KG1 (cell line): Measurements from ENCODE around the gene ANGPTL1.

ENCODE experiments used
- DNase-seq: peaks from one replicate; lab custom pipeline; 2025; lab: John Stamatoyannopoulos, UW

Gene ANGPTL1, protein sequence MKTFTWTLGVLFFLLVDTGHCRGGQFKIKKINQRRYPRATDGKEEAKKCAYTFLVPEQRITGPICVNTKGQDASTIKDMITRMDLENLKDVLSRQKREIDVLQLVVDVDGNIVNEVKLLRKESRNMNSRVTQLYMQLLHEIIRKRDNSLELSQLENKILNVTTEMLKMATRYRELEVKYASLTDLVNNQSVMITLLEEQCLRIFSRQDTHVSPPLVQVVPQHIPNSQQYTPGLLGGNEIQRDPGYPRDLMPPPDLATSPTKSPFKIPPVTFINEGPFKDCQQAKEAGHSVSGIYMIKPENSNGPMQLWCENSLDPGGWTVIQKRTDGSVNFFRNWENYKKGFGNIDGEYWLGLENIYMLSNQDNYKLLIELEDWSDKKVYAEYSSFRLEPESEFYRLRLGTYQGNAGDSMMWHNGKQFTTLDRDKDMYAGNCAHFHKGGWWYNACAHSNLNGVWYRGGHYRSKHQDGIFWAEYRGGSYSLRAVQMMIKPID

DNA sequence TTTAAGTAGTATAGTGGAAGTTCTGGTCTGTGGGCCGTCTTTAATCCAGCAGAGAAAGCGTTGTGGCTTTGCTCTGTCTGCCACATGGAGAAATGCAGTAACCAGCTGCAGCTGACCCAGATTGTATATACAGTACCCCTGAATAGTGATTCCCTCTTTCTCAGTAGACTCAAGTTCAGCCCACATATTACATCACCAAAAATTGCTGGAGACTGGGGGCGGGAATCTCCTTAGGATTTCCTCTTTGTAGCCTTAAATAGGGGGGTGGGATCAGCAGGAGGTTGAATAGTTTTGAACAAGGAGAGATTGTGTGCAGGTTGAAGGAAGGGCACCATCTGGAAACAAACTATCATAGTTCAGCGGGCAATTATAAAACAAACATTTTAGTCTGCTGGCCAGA is at the start of gene ANGPTL1:
ANGPTL1 (minus strand) TSS at position 134 of the 400 bp plus-strand sequence. CDS start 5,301 bp downstream, outside the sequence.
- DNase-seq, result no peak

DNA sequence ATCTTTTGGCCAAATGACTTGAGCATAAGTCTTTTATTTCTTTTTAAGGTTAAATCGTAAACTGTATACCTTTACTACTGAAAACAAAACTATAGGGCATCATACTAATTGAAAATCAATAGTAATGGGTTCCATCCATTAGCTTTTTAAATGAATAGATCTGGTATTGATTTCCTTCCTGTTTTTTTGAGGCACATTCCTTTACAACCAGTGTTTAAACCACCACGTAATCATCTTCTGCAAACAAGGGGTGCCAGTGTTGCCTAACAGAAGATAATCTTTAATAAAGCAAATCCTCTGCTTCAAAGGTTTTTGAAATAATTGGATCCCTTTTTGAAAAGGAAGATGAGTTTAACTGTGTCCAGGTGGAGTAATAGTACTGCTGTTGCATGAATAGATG is 48.7 kb upstream of the ANGPTL1 start:
- no peak for DNase-seq

DNA sequence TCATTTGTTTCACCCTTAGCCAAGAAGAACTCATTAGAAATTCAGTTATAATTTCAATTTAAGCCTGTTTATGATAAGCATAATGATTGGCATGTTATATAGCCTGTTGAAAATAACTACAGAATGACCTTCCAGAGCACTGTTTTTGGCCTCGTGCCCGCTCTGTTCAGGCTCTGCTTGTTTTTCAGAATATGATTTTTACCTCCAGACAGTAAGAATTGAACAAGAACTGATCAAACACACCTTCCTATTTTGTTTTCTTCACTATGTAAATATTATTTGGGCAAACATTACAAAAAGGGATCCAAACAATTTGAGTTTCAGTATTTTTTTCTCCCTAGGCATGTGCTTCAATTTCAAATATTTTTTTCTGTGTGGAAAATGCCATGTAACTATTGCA is 48.1 kb upstream of the ANGPTL1 start:
- DNase-seq, result no peak

DNA sequence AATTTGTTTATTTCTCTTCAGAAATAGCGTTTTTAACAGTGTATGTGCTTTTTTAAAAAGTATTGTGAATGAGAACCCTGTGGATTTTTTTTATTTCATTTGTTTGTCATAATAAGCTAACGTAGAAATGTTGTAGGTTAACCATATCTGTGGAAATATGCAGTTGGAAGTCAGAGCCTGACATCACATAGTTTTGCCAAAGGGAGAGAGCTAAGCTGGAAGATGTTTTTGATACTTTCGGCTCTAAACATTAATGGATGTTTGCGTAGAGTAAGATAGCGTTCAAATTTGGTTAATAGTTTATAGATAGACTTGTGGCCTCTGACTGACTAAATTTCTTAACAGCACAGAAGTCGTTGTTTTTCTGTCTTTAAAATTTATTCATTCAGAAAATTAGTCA is 47.4 kb upstream of the ANGPTL1 start:
- DNase-seq, result no peak

DNA sequence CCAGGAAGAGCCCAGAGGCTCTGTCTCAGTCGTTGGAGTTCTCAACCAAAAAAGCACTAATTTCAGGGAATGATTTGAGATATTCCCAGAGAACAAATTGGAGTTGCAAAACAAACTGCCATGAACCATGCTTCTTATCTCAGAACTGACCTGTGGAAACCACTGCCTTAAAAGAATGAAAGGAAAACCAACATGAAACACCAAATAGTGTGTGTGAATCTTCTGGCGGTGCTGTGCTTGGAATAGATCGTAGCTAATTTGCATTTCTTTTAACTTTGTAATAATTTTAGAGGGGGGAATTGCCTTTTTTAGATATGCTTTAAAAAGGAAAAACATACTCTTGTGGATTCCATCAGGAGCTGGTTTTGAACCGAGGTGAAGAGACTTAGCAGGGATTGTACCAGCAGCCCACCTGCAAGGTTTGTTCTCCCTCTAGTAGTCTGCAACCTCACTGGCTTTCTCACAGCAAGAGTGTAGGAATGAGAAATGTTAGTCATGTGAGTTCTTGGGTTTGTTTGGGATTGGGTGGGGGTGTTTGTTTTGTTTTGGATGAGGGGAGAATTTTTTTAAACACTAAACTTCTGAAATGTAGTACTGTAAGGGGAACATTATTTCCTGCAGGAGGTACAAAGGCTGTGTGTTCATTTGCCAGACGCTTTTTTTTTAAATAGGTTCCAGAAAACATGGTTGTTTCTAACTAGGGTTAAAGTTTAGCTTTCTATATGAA is 45.7 kb upstream of the ANGPTL1 start:
- DNase-seq, result no peak

DNA sequence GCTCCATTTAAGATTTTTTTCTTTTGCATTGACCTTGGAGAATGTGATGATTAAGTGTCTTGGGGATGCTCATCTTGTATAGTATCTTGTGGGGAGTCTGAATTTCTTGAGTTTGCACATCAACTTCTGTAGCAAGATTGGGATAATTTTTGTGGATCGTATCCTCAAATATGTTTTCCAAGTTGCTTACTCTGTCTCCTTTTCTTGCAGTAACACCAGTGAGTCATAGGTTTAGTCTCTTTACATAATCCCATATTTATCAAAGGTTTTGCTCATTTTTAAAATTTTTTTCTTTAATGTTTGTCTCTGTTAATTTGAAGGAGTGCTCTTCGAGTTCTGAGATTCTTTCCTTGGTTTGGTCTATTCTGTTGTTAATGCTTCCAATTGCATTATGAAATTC is 41.7 kb upstream of the ANGPTL1 start:
- no peak for DNase-seq

DNA sequence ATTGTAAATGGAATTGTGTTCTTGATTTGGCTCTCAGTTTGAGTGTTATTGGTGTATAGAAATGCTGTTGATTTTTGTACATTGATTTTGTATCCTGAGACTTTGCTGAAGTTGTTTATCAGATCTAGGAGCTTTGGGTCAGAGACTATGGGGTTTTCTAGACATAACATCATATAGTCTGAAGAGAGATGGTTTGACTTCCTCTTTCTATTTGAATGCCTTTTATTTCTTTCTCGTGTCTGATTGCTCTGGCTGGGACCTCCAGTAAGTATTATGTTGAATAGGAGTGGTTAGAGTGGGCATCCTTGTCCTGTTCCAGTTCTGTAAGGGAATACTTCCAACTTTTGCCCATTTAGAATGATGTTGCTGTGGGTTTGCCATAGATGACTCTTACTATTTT is 39.1 kb upstream of the ANGPTL1 start:
- no peak for DNase-seq

DNA sequence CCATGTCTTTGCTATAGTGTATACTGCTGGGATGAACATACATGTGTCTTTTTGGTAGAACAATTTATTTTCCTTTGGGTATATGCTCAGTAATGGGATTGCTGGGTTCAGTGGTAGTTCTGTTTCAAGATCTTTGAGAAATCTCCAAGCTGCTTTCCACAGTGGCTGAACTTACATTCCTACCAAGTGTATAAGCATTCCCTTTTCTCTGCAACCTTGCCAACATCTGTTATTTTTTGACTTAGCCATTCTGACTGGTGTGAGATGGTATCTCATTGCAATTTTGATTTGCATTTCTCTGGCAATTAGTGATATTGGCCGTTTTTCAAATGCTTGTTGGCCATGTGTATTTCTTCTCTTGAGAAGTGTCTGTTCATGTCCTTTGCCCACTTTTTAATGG is 37.5 kb upstream of the ANGPTL1 start:
- no peak for DNase-seq

DNA sequence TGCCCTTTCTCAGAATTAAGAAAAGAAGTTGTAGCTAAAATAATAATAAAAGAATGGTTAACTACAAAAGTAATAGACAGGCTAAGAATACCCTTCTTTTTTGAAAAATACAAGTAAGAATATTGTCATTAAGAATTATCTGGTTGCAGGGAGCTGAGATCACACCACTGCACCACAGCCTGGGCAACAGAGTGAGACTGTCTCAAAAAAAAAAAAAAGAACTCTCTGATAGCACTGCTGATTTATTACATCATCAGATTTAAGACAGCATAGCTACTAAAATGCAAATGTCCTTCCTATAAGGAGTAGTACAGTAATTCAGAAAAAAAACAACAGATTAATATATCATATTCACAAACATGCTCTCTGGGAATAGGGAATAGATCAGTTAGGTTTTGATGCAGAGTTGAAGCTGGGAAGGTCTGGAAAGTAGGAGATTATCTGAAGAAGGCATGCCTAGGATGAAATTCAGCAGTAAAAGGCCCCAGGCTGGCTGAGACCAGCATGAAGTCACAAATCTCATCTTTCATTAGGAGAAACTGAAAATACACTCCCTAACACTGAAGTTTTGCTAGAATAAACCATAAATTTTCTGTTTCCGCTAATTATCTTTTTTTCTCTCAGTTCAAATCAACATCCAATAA is 30.7 kb upstream of the ANGPTL1 start:
- no peak for DNase-seq

DNA sequence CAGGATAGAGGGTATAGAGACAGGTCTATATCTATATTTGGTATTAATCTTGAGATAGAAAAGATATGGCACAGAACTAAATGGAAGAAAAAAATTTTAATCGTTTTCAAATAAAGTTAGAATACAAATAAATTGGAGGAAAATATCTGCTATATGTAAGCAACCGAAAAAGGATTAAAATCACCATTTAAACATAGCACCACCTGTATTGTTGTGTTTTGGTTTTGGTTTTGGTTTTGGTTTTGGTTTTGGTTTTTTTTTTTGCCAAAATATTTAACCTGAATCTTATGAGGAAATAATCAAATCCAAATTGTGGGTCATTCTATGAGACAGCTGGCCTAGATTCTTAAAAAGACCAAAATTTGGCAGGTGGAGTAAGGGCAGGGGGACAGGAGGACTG is 28.5 kb upstream of the ANGPTL1 start:
- DNase-seq, result no peak

DNA sequence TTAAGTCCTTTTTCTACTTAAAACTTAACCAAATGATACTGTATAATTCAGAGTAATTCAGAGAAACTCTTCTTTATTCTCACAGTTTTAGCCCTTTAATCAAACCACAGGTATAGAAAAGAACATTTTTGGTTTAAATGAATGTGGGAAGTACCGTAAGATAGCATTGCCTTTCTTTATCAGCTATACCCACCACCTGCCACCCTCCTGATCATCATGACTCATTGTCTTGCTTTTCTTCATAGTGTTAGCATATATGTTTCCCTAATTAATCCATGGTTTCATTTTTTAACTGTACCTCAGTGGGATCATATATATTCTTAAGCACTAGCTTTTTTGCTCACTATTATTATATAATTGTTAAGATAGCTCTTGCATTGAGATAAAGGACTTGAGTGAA is 27.5 kb upstream of the ANGPTL1 start:
- no peak for DNase-seq

DNA sequence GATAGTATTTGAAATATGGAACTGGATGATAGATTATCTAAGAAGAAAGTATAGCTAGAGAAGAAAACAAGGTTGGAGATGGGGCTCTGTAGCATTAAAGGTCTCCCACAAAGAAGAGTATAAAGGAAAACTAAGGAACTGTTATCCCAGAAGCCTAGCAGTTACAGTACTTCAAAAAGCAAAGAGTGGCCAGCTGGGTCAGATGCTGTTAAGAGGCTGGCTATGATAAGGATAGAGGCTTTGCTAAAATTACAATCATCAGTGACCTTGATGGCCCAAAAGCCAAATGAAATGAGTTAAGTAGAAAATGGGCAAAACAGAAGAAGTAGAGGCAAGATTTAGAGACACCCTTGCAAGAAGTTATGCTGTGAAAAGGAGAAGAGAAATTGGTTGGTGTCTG is 25.1 kb upstream of the ANGPTL1 start:
- DNase-seq, result no peak

DNA sequence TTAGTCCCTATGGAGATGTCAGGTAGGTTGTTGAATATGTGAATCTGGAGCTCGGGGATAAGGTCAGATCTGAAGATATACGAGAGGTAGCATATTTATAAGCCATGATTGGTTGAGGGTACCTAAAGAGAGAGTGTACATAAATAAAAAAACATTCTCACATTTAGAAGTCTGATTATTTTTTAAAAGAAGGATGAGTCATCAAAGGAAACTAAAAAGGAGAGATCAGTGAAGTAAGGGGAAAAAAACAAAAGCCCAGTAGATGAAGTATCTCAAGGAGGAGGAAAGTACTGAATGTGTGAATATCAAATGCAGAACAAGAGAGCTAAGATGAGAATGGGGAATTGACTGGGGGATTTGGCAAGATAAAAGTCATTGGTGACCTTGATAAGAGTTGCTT is 15.7 kb upstream of the ANGPTL1 start:
- no peak for DNase-seq

DNA sequence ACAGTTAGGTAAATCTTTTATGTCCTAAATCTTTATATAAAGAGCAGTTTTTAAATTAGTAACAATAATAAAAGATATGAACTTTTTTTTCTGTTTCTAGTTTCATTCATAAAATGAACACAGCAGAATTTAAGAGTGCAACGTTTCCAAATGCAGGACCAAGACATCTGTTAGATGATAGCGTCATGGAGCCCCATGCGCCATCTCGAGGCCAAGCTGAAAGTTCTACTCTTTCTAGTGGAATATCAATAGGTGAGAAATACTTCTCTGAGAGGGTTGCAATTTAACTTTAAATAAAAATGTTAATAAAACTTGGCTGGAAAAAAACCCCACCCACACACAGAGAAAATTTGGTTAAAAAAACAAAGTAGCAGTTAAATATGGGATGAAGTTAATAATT is 15.0 kb upstream of the ANGPTL1 start:
- DNase-seq, result no peak

DNA sequence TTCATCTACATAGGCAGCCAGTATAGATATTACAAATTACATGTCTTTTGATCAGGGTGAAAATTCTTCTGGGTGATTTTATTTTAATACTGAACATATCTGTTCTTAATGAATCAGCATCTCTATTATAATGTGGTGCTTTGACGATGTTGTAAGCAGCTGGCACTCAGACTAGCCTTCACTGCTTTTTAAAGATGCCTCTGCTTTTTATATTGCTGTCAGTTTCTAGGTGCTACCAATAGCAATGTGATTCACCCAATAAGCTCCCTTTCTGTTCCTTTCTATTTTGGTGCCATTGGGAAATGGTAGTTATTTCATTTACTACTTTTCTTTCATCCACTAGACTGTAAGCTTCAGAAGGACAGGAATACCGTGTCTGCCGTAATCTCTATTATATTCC is 11.1 kb upstream of the ANGPTL1 start:
- no peak for DNase-seq

DNA sequence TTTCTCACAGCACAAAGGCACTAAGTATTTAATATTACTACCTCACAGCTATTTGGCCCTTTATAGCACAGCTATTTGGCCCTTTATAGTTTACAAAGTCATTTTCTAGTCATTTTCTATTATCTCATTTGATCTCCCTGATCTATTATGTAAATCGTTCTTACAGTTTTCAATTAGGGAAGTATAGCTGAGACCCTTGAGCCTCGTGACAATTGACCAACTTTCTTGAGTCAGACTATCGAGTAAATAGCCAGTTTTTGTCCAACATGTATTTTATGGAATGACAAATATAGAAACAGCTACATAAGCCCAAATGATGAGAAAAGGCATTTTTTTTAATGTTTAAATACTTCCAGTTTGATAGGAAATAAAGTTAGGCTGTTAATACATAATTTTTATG is 7.0 kb upstream of the ANGPTL1 start:
- DNase-seq, result no peak

DNA sequence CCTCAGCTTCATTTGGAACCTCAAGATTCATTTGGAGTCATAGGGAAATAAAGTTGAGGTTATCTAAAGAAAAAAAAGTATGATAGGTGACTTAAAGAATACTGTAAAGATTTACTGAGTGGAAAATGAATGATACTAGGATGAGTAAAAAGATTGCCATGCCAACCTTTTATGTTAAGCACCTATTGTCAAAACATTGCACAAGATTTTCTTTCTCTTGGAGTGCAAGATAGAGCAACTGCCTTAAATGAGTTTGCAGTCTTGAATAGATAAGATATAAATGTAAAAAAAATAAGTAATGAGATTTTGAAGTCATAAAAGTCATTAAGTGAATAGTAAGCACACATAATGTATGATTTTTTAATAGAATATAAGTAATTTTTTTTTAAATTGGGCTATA is 5.1 kb upstream of the ANGPTL1 start:
- no peak for DNase-seq

DNA sequence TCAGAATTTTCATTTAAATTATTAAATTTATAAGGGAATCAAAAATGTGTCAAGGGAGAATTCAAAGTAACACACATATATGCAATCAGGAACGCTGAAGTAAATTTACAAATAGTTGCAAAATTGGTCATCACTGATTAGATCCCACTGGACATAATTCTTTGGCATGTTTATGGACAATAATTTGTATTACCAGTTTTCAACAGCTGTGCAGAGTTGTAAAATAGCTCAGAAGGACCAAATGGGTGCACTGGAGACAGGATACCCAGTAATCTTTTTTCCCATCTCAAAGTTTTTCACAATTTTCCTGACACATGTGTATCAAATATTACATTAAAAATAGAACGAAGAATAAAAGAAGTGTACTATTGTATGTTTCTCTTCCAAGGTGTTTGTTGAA is 4.1 kb upstream of the ANGPTL1 start:
- no peak for DNase-seq

DNA sequence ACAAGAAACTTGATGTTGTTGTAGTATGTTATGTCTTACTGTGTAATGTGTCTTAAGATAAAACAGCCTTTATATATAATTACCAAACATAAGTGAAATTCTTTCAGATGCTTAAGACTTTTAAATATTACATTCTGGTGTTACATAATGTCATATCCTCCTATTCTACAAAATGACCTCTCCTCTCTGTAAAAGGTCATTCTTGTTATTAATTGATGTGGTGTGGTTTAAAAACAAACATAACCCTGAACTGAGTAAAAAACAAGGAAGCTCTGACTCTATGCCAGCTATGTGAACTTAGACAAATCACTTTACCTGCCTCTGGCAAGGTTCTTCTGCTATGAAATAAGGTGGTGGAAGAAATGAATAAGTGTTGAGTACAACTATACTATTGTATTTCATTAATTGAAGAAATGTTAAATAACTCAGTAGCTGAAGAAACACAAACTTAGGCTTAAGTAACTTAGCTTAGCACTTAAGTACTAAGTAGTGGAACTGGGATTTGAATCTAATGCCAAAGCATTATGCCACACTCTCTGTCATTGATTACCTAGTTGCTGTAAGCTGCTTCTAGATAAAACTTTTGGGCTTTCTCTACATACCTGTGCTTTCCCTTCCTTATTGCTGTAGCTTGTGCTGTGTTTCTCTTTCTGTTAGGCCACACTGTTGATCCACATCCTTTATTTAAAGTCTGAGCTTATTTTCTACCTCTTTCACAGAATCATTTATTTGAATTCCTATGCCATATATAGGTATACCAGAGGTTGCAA is 859 bp upstream of the ANGPTL1 start:
- no peak for DNase-seq

DNA sequence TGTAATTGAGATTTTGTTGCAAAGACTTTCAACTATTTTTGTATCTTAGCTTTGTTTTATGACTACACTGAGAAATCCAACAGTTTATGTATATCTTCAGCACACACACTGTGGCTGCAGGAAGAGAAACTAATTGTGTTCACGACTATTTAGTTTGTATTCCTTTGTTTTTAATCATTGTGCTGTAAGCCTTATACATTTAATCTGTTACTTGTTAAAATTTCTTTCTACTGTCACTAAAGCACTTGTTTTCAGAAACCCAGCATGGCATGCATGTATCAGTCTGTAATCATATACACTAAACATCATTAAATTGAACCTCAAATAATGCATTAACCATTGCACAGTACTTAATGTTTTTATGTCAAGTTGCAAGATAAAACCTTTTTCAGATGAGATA is 656 bp downstream of the ANGPTL1 start:
- DNase-seq, result no peak

DNA sequence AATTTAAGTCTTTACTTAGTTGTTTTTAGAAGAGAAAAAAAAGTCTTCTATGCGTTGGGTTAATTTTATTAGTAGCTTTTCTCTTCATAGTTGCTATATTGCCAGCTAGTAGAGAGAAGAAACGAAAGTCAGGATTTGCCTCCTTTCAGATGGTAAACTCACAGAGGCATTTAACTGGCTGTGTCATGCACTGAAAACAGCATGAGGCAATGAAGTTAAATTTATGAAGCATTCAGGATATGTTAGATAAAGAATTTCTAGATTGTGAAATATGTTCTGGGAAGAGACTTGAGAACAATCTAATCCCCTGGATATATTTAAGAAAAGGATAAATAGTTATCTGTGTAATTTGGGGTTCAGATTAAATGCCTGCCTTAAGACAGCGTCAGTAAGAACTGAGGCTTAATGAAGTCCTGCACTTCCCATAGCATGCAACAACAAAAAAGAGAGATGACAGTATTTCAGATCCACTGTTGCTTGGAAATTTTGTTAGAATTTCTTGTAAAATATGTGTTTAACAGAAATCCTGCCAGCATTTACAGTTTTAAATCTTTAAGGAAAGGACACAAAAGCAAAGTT is 1.7 kb downstream of the ANGPTL1 start:
- DNase-seq, result no peak

DNA sequence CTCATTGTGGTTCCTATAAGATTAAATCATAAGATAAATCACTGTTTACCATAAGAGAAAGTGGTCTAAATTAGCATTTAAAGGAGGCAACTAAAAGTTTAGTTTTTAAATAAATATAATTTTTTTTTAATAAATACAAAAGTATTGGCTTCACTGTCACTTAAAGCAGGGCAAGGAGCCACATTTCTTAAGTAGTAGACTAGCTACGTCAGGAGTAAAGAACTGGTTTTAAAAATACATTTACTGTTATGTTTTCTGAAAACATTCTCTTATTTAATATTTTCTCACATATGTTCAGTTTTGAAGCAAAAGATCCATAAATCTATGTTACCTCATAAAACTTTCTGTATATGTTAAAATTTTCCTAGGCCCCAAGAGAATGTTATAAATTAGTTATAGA is 2.2 kb downstream of the ANGPTL1 start:
- DNase-seq, result no peak
